Measurements from ENCODE around the gene TOM1L2. TPM values are rescaled to one million over a fixed set of nuclear protein-coding genes. Genes with fewer than 3 reads are reported as not detected.
A peak's percentile ranks its signal among the peaks of the same experiment; 100 is the strongest.

TOM1L2 gene
- 33.0 TPM for total RNA-seq
- 58.7 TPM for polyA plus RNA-seq

DNA sequence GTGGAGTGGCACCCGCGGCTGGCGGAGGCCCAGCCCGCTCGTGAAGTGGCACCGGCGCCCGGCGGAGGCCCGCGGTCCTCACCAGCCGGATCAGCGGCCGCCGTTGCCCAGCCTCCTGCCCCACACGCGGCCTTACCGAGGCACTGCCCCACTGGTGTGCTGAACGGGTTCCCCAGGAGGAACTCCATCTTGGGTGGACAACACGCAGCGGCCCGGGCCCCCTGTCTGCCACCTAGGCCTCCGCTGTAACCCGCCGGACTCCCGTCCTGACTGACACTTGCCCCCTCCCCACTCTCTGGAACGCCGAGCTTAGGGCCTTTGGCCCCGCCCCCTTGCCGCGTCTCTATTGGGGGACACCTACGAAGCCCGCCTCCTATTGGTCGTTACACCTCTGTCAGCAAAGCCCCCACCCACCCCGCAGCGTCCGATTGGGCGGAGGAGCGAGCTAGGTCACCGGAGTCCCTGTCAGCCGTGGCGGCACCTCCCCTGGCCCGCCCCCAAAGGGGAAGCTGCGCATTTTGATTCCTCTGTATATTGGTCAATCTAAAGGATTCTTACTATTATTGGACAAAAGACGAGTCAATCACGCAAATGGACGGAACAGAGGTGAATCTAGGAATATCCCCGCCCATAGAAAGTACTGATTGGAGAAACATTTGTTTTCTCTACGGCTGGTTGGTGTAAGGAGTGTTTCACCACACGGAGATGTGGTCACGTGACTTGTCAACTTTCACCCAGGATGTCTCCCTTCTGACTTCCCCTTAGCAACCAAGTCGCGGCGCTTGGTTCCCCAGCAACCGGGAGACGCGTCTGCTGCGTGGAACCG, at the start of gene TOM1L2, which contains the start of gene DRC3:
TSS of gene TOM1L2 (minus strand) at position 275 of the 826 bp plus-strand sequence. CDS start at position 188, 87 bp downstream.
TSS of gene DRC3 (plus strand) at position 737 of the 826 bp plus-strand sequence. CDS start 4,737 bp downstream, outside the sequence.
- under 1% methylated on average over 59 of the region's 59 CpGs for WGBS
- H3K36me3 ChIP-seq (ENCODE audit: insufficient read depth) = no peaks in the 10 kb centered on the region
- H3K4me3 ChIP-seq (ENCODE audit: low read depth, low read length) = peak within 1 kb of the TSS; percentile 89
- H3K27ac ChIP-seq (ENCODE audit: low read depth) = peak within 1 kb of the TSS; percentile 75
- DNase-seq (ENCODE audit: extremely low spot score) = peak; percentile 100
- H3K4me1 ChIP-seq (ENCODE audit: insufficient read depth) = no peaks in the 10 kb centered on the region

DNA sequence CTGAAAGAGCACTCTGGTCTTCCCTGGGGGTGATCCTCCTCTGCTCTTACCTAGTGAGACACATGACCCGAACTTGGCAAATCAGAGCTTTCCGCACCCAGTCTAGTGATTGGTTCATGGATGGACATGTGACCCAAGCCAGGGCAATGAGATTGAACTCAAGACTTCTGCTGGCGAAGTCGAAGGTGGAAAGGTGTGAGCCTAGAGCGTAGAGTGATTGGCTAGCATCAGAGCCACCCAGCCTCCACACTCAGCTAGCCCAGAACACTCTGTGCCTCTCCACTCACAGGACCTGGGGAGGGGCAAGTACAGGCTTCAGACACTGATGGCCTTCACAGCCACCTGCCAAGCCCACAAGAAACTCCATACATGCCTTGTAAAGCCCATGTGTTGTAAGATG, 49.2 kb upstream of the TOM1L2 start:
- H3K27ac ChIP-seq (ENCODE audit: low read depth) = no peak overlapping the region
- H3K36me3 ChIP-seq (ENCODE audit: insufficient read depth) = no peaks in the 10 kb centered on the region
- no peak for DNase-seq (ENCODE audit: extremely low spot score)
- H3K4me1 ChIP-seq (ENCODE audit: insufficient read depth) = no peaks in the 10 kb centered on the region
- 97% methylated on average over 5 of the region's 5 CpGs for WGBS
- no peak overlapping the region for H3K4me3 ChIP-seq (ENCODE audit: low read depth, low read length)

DNA sequence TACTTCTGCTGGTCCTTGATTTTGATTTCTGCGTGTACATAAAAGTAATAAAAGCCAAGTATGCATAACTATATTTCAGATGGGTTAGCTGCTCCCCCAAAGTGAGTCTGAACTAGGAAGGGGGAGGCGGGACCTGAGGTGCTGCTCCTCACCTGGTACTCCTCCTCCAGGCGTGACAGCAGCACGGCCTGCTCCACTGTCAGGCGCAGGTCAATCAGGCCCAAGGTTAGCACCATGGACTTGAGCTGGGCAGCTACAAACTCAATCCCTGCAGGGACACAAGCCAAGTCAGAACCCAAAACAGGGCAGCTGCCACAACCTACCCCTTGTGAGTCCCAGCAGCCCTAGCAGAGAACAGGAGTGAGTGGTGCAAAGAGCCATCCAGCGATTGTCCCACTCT, 48.8 kb upstream of the TOM1L2 start:
- Histone ChIP-seq H3K27ac (ENCODE audit: low read depth) (no peak overlapping the region), H3K36me3 (ENCODE audit: insufficient read depth) (no peaks in the 10 kb centered on the region), H3K4me3 (ENCODE audit: low read depth, low read length) (no peak overlapping the region), H3K4me1 (ENCODE audit: insufficient read depth) (no peaks in the 10 kb centered on the region)
- WGBS = 98% methylated on average over 6 of the region's 6 CpGs
- no peak for DNase-seq (ENCODE audit: extremely low spot score)

DNA sequence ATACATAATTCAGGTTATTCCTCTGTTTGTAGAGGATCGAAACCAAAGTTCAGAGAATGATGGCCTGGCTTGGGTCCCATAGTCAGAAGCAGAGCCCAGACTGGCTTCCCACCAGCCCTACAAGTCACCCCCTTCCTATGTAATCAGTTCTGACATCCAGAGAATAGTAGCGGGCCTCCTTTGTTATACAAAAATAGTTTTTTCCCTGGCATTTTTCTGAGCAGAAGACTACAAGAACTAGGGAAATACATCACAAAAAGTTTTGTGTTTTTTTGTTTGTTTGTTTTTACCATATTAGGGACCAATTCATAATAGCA, 47.6 kb upstream of the TOM1L2 start:
- no peak for DNase-seq (ENCODE audit: extremely low spot score)
- Histone ChIP-seq H3K4me1 (ENCODE audit: insufficient read depth) (no peaks in the 10 kb centered on the region), H3K36me3 (ENCODE audit: insufficient read depth) (no peaks in the 10 kb centered on the region), H3K4me3 (ENCODE audit: low read depth, low read length) (no peak overlapping the region), H3K27ac (ENCODE audit: low read depth) (no peak overlapping the region)
- 60% methylated on average over 2 of the region's 2 CpGs for WGBS

DNA sequence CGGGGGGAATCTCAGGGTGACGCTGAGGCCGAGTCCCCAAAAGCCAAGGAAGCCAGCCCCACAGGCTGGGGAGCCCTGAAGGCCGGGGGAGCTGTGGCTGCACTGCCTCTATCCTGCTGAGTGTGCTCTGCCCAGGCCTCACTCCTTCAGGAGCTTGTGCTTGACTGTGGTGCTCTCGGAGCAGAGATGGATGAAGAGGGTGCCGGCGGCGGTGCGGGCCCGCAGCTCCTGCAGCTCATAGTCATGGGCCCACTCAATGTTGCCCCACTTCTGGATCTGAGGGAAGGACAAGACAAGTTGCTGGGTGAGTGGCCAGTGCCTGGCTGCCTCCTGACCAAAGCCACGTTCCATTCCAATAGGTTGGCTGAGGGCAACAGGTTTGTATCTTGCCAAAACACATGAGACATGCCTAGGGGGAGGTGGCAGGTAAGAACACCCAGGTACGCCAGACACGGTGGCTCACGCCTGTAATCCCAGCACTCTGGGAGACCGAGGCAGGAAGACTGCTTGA, 46.3 kb upstream of the TOM1L2 start:
- Histone ChIP-seq H3K4me1 (ENCODE audit: insufficient read depth) (no peaks in the 10 kb centered on the region), H3K4me3 (ENCODE audit: low read depth, low read length) (no peak overlapping the region), H3K27ac (ENCODE audit: low read depth) (no peak overlapping the region), H3K36me3 (ENCODE audit: insufficient read depth) (no peaks in the 10 kb centered on the region)
- WGBS = 93% methylated on average over 15 of the region's 15 CpGs
- no peak for DNase-seq (ENCODE audit: extremely low spot score)

DNA sequence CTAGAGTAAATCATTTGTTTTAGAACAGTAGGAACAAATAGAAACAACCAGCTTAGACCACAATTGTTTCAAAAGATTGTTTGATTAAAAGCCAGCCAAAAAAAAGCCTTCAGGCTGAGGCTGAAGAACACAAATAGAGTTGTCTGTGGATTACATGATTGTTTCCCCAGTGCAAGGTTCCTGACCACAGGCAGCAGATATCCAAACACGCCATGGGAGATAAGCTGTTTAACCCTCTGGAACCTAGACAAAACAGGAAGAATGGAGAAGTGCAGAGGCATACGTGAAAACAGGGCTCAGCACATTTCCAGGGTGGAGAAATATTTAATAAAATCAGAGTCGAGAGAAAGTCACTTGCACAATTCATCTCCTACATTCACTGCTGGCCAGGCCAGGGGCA, 45.8 kb upstream of the TOM1L2 start:
- Histone ChIP-seq H3K4me3 (ENCODE audit: low read depth, low read length) (no peak overlapping the region), H3K27ac (ENCODE audit: low read depth) (no peak overlapping the region), H3K36me3 (ENCODE audit: insufficient read depth) (no peaks in the 10 kb centered on the region), H3K4me1 (ENCODE audit: insufficient read depth) (no peaks in the 10 kb centered on the region)
- 62% methylated on average over 3 of the region's 3 CpGs for WGBS
- no peak for DNase-seq (ENCODE audit: extremely low spot score)

DNA sequence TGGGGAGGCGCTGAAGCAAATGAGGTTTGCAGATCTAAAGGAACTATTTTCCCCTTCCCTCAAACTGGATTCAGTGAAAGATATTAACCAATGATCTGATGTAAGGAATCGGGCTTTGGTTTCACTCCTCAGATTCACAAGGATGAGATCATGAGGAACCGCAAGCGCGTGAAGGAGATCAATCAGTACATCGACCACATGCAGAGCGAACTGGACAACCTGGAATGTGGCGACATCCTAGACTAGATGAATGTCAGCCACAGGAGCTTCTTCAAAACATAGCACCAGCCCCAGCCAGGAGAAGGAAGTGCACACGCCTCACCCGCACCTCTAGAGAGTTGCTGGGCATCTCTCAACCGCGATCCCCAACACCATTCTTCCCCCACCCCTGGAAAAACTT, 44.2 kb upstream of the TOM1L2 start:
- Histone ChIP-seq H3K4me3 (ENCODE audit: low read depth, low read length) (no peak overlapping the region), H3K4me1 (ENCODE audit: insufficient read depth) (no peaks in the 10 kb centered on the region), H3K36me3 (ENCODE audit: insufficient read depth) (no peaks in the 10 kb centered on the region), H3K27ac (ENCODE audit: low read depth) (no peak overlapping the region)
- 97% methylated on average over 12 of the region's 12 CpGs for WGBS
- no peak for DNase-seq (ENCODE audit: extremely low spot score)

DNA sequence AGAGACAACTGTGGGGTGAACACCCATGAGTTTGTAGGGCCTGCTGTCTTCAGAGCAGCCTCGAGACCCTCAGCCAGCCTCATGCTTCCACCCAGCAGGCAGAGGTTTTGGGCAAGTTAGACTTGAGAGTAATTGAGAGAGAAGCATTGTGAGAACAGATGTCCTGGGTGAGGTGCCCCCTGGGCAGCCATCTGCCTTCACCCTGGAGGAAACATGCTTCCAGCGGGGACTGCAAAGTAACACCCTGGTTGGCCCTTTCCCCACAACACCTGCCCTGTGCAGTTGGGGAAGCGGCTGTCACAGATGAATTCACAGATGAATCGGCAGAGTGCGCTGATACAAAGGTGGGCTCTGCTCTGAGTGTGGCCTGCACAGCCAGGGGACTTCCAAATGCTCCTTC, 43.4 kb upstream of the TOM1L2 start:
- DNase-seq (ENCODE audit: extremely low spot score) = no peak
- no peaks in the 10 kb centered on the region for H3K36me3 ChIP-seq (ENCODE audit: insufficient read depth)
- 95% methylated on average over 5 of the region's 5 CpGs for WGBS
- no peak overlapping the region for H3K27ac ChIP-seq (ENCODE audit: low read depth)
- H3K4me1 ChIP-seq (ENCODE audit: insufficient read depth) = no peaks in the 10 kb centered on the region
- no peak overlapping the region for H3K4me3 ChIP-seq (ENCODE audit: low read depth, low read length)

DNA sequence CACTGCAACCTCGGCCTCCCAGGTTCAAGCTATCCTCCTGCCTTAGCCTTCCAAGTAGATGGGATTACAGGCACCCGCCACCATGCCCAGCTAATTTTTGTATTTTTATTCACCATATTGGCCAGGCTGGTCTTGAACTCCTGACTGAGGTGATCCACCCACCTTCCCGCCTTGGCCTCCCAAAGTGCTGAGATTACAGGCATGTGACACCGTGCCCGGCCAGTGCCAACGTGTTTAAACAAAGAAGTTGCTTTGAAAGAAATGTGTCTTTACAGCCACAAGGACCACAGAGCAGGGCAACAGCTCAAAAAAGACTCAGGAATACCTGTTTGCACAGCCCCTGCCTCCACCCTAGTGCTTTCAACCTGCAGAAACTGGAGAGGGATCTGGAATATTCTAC, 41.8 kb upstream of the TOM1L2 start:
- no peaks in the 10 kb centered on the region for H3K36me3 ChIP-seq (ENCODE audit: insufficient read depth)
- 93% methylated on average over 6 of the region's 6 CpGs for WGBS
- H3K27ac ChIP-seq (ENCODE audit: low read depth) = no peak overlapping the region
- DNase-seq (ENCODE audit: extremely low spot score) = no peak
- H3K4me1 ChIP-seq (ENCODE audit: insufficient read depth) = no peaks in the 10 kb centered on the region
- H3K4me3 ChIP-seq (ENCODE audit: low read depth, low read length) = no peak overlapping the region

DNA sequence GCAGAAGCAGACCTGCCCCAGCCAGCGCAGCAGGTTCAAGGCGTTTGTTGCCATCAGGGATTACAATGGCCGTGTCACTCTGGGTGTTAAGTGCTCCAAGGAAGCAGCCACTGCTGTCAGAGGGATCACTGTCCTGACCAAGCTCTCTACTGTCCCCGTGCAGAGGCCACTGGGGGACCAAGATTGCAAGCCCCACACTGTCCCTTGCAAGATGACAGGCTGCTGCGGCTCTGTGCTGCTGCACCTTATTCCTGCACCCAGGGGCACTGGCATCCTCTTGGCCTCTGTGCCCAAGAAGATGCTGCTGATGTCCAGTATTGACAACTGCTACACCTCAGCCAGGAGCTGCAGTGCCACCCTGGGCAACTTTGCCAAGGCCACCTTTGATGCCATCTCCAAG, 39.1 kb upstream of the TOM1L2 start:
- no peaks in the 10 kb centered on the region for H3K36me3 ChIP-seq (ENCODE audit: insufficient read depth)
- no peaks in the 10 kb centered on the region for H3K4me1 ChIP-seq (ENCODE audit: insufficient read depth)
- no peak overlapping the region for H3K27ac ChIP-seq (ENCODE audit: low read depth)
- no peak for DNase-seq (ENCODE audit: extremely low spot score)
- H3K4me3 ChIP-seq (ENCODE audit: low read depth, low read length) = no peak overlapping the region
- 97% methylated on average over 5 of the region's 5 CpGs for WGBS

DNA sequence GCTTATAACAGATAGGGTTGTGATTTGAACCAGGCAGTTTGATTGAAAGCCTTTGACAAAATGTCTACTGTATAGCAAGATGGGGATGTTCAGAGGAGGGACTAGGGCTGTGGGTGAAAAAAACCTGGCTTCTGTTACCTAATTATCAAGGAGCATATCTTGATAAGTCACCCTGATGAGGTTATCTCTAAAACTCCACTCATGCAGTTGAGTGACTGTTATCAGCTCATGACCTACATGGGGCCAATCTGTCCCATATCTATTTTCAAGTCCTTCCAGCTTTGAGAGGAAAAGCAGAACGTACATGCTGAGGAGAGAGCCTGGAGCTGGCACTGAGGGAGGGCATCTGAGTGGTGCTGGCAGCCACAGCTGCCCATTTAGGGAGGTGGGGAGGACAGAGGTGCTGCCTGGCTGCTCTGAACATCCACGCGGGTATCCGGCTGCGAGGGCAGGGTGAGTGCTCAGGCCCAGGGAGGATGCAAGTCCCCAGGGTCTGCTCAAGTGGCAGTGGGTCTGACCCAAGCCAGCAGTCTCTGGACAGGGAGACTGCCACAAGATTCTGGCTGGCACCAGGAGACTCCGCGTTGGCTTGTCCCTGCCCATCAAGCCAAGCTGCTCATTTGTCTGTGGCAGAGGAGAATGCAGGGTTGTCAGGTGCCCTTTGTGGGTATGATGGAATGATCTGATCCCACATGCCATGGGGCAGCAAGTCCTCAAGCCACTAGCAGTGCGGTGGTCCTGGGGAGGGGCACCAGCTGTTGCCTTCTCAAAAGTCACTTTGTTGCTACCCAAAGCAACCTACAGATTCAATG, 37.6 kb upstream of the TOM1L2 start:
- WGBS = 89% methylated on average over 8 of the region's 8 CpGs
- DNase-seq (ENCODE audit: extremely low spot score) = no peak
- Histone ChIP-seq H3K4me1 (ENCODE audit: insufficient read depth) (no peaks in the 10 kb centered on the region), H3K36me3 (ENCODE audit: insufficient read depth) (no peaks in the 10 kb centered on the region), H3K27ac (ENCODE audit: low read depth) (no peak overlapping the region), H3K4me3 (ENCODE audit: low read depth, low read length) (no peak overlapping the region)

DNA sequence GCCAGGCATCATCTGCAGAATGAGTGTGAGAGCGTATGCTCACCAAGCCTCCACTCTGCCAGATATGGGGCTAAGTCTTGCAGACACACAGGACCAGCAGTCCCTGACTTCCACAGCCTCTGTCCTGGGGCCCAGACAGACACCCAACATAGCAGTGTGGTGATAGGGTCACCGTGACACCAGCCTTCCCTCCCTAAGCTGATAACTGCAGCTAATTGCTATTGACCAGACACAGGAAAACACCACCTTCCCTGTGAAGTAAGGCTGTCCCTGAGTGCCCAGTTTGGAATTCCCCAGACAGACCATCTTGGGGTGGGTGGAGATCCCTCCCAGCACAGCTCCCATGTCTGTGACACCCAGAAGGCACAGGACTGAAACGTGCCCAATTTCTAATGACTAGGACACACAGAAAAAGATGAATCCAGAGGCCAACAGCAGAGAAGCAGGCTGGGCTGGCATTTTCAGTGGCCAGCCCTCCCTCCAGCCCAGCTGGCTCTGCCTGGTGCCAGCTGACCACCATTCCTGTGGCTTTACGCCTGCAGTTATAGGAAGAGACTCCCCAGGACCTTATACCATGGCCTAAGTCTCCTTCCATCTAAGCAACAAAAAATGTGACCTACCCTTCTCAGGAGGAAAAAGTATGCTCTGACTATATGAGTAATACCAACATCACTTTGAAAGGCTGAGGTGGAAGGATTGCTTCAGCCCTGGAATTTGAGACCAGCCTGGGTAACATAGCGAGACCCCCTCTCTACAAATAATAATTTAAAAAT, 36.5 kb upstream of the TOM1L2 start:
- Histone ChIP-seq H3K4me3 (ENCODE audit: low read depth, low read length) (no peak overlapping the region), H3K4me1 (ENCODE audit: insufficient read depth) (no peaks in the 10 kb centered on the region), H3K36me3 (ENCODE audit: insufficient read depth) (no peaks in the 10 kb centered on the region), H3K27ac (ENCODE audit: low read depth) (no peak overlapping the region)
- DNase-seq (ENCODE audit: extremely low spot score) = no peak
- 94% methylated on average over 5 of the region's 5 CpGs for WGBS

DNA sequence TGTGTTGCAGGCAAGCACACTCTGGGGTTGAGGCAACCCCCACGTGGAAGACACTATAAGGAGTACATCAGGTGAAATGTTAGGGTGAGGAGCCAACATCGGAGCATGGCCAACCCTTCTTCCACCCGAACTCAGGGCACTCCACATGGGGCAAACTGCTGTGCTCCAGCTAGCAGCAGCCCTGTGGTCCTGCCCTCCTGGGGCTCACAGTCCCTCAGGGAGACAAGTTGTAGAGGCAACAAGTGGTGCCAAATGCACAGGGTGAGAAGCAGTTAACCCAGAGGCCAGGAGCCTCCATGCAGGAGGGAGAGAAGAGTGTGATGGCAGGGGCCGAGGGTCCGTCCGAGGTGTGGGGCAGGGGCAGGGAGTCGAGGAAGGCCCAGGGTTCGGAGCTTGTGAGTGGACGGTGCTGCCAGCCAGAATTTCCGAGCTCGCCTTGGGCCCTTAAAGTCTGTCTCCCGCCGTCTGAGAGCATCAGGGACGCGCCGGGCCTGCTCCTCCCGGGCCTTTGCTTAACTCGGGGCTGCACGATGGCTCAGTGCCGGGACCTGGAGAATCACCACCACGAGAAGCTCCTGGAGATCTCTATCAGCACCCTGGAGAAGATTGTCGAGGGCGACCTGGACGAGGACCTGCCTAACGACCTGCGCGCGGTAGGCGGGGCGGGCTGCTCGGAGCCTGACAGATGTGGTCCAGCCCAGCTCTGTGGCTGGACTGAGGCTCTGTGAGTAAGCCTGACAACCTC, 34.5 kb upstream of the TOM1L2 start:
- WGBS = 65% methylated on average over 31 of the region's 31 CpGs
- Histone ChIP-seq H3K36me3 (ENCODE audit: insufficient read depth) (no peaks in the 10 kb centered on the region), H3K27ac (ENCODE audit: low read depth) (no peak overlapping the region), H3K4me1 (ENCODE audit: insufficient read depth) (no peaks in the 10 kb centered on the region), H3K4me3 (ENCODE audit: low read depth, low read length) (no peak overlapping the region)
- no peak for DNase-seq (ENCODE audit: extremely low spot score)
